ENCODE results near the gene SLC9A8.

- TF ChIP-seq POLR2AphosphoS5 (IDR thresholded peaks at IDR 0.05) = no peak
- no peak for TF ChIP-seq CTCF (IDR thresholded peaks at IDR 0.05)
- TF ChIP-seq POLR2A (IDR thresholded peaks at IDR 0.05) = no peak
- no peak for TF ChIP-seq EP300 (IDR thresholded peaks at IDR 0.05)
These were observed 102.4 kb downstream of the SLC9A8 start for GRCh38 chr20:49915118-49915379.

Data from stomach (tissue), 4 donors.